Astrocyte (in vitro differentiated cells and primary cell): ENCODE results near the gene STRN4. TPM values are rescaled to one million over a fixed set of nuclear protein-coding genes. Genes with fewer than 3 reads are reported as not detected.

Experiments used
- DNase-seq: peaks from one replicate; pipeline ENCODE4 v3.0.0-alpha.2; 2010; ENCODE audit warnings: low read depth
- FAIRE-seq: peaks from 2 replicates; lab custom pipeline; 2011; peaks lifted over from hg19 to GRCh38; lab: Jason Lieb, UNC
- H2AFZ ChIP-seq: 2 replicates; pipeline ENCODE4 v1.6.0; 2012; ENCODE audit warnings: low read depth, low read length, inconsistent platforms
- H3K27ac ChIP-seq: 2 replicates; pipeline ENCODE4 v1.5.1; 2011; ENCODE audit warnings: low read depth, low read length, inconsistent platforms
- H3K27me3 ChIP-seq: 2 replicates; pipeline ENCODE4 v1.6.0; 2011; ENCODE audit warnings: low read length, inconsistent platforms; ENCODE audit not compliant: insufficient read depth
- H3K36me3 ChIP-seq: 2 replicates; pipeline ENCODE4 v1.5.1; 2011; ENCODE audit warnings: low read length, inconsistent platforms; ENCODE audit not compliant: insufficient read depth
- H3K4me1 ChIP-seq: 2 replicates; pipeline ENCODE4 v1.5.1; 2011; ENCODE audit warnings: low read length, inconsistent platforms; ENCODE audit not compliant: insufficient read depth
- H3K4me2 ChIP-seq: 2 replicates; pipeline ENCODE4 v1.6.0; 2012; ENCODE audit warnings: low read length, inconsistent platforms
- H3K4me3 ChIP-seq: 2 replicates; pipeline ENCODE4 v1.5.1; 2011; ENCODE audit warnings: low read depth, mild to moderate bottlenecking, low read length, inconsistent platforms; ENCODE audit not compliant: insufficient read depth
- H3K79me2 ChIP-seq: 2 replicates; pipeline ENCODE4 v1.6.0; 2012; ENCODE audit warnings: mild to moderate bottlenecking, low read length, inconsistent platforms; ENCODE audit not compliant: insufficient read depth
- H3K9ac ChIP-seq: 2 replicates; pipeline ENCODE4 v1.6.0; 2012; ENCODE audit warnings: mild to moderate bottlenecking, low read length, inconsistent platforms
- H3K9me3 ChIP-seq: 2 replicates; pipeline ENCODE4 v1.5.1; 2012; ENCODE audit warnings: low read depth, mild to moderate bottlenecking, low read length, inconsistent platforms; ENCODE audit not compliant: insufficient read depth
- H4K20me1 ChIP-seq: 2 replicates; pipeline ENCODE4 v1.6.0; 2012; ENCODE audit warnings: low read length, inconsistent platforms; ENCODE audit not compliant: insufficient read depth
- H3K27ac Mint-ChIP-seq: one replicate; pipeline ENCODE4 v1.8.0; 2021; ENCODE audit warnings: mild to moderate bottlenecking, mixed read lengths; ENCODE audit not compliant: unreplicated experiment
- H3K27me3 Mint-ChIP-seq: one replicate; pipeline ENCODE4 v1.8.0; 2021; ENCODE audit warnings: low read depth, mixed read lengths; ENCODE audit not compliant: unreplicated experiment
- H3K36me3 Mint-ChIP-seq: one replicate; pipeline ENCODE4 v1.8.0; 2021; ENCODE audit warnings: low read depth, mixed read lengths; ENCODE audit not compliant: unreplicated experiment
- H3K4me1 Mint-ChIP-seq: one replicate; pipeline ENCODE4 v1.8.0; 2021; ENCODE audit warnings: low read depth, mixed read lengths; ENCODE audit not compliant: unreplicated experiment
- H3K4me3 Mint-ChIP-seq: one replicate; pipeline ENCODE4 v1.8.0; 2021; ENCODE audit warnings: mild to moderate bottlenecking, moderate library complexity, mixed read lengths; ENCODE audit not compliant: unreplicated experiment
- H3K9me3 Mint-ChIP-seq: one replicate; pipeline ENCODE4 v1.8.0; 2021; ENCODE audit warnings: mild to moderate bottlenecking, mixed read lengths; ENCODE audit not compliant: unreplicated experiment
- EZH2 ChIP-seq: IDR thresholded peaks from 2 replicates; pipeline ENCODE4 v1.6.1; 2012; ENCODE audit warnings: mild to moderate bottlenecking, low read length, inconsistent platforms; ENCODE audit not compliant: insufficient read depth
- total RNA-seq: library from RNA; stranded (reverse); gene quantifications from 2 replicates; pipeline ENCODE4 v1.2.1, GENCODE V29; 2021
- TF ChIP-seq, protein P1 (sequence below): IDR thresholded peaks from 2 replicates; pipeline ENCODE4 v1.5.1; 2011; ENCODE audit warnings: low read depth, mild to moderate bottlenecking, inconsistent platforms, low read length, moderate library complexity; ENCODE audit not compliant: insufficient read depth

STRN4 gene
- total RNA-seq, 1 donor from 2014 or later: 80.8 TPM

DNA sequence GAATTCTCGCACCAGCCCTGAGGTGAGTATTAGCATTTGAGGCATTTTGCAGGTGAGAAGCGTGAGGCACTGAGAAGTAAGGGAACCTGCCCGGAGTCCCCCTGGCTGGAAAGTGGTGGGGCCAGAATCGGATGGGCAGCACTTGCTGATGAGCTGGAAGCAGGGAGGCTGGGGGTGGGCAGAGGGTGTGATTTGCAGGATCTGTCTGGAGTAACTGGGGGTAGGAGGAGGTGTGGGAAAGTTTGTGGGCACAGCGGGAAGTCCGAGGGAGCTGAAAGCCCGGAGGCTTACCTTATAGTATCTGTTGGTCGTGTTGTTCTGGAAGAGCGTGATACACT is 49.4 kb downstream of the STRN4 start:
- Mint-ChIP-seq H3K36me3 (peaks cover 44% of the 10 kb centered on the region), H3K4me1 (no peaks in the 10 kb centered on the region), H3K27ac (no peak overlapping the region), H3K9me3 (no peaks in the 10 kb centered on the region), H3K27me3 (no peaks in the 10 kb centered on the region), H3K4me3 (no peak overlapping the region)
- no peaks in the 10 kb centered on the region for H3K79me2 ChIP-seq
- FAIRE-seq (no peak), DNase-seq (no peak)
- H3K4me1 ChIP-seq: peaks cover 6% of the 10 kb centered on the region
- no peak overlapping the region for H3K9ac ChIP-seq
- no peak overlapping the region for H3K27ac ChIP-seq
- no peaks in the 10 kb centered on the region for H3K9me3 ChIP-seq
- H4K20me1 ChIP-seq: peaks cover 36% of the 10 kb centered on the region
- peaks cover 44% of the 10 kb centered on the region for H3K36me3 ChIP-seq
- H3K4me3 ChIP-seq: no peak overlapping the region
- no peak overlapping the region for H2AFZ ChIP-seq
- TF ChIP-seq, protein P1, sequence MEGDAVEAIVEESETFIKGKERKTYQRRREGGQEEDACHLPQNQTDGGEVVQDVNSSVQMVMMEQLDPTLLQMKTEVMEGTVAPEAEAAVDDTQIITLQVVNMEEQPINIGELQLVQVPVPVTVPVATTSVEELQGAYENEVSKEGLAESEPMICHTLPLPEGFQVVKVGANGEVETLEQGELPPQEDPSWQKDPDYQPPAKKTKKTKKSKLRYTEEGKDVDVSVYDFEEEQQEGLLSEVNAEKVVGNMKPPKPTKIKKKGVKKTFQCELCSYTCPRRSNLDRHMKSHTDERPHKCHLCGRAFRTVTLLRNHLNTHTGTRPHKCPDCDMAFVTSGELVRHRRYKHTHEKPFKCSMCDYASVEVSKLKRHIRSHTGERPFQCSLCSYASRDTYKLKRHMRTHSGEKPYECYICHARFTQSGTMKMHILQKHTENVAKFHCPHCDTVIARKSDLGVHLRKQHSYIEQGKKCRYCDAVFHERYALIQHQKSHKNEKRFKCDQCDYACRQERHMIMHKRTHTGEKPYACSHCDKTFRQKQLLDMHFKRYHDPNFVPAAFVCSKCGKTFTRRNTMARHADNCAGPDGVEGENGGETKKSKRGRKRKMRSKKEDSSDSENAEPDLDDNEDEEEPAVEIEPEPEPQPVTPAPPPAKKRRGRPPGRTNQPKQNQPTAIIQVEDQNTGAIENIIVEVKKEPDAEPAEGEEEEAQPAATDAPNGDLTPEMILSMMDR: no peak
- no peak for TF ChIP-seq EZH2
- no peaks in the 10 kb centered on the region for H3K27me3 ChIP-seq
- no peak overlapping the region for H3K4me2 ChIP-seq

GRCh38 chr19:46696052-46696451 is 50.2 kb downstream of the STRN4 start:
- Mint-ChIP-seq H3K36me3 (peaks cover 46% of the 10 kb centered on the region), H3K27ac (no peak overlapping the region), H3K9me3 (no peaks in the 10 kb centered on the region), H3K4me1 (no peaks in the 10 kb centered on the region), H3K4me3 (peak overlapping the region; percentile 20), H3K27me3 (no peaks in the 10 kb centered on the region)
- no peak overlapping the region for H3K4me2 ChIP-seq
- TF ChIP-seq EZH2: no peak
- TF ChIP-seq, protein P1: no peak
- H3K27me3 ChIP-seq: no peaks in the 10 kb centered on the region
- H4K20me1 ChIP-seq: peaks cover 40% of the 10 kb centered on the region
- FAIRE-seq (no peak), DNase-seq (no peak)
- no peak overlapping the region for H3K27ac ChIP-seq
- H2AFZ ChIP-seq: no peak overlapping the region
- H3K79me2 ChIP-seq: no peaks in the 10 kb centered on the region
- H3K9ac ChIP-seq: no peak overlapping the region
- H3K9me3 ChIP-seq: no peaks in the 10 kb centered on the region
- peaks cover 52% of the 10 kb centered on the region for H3K36me3 ChIP-seq
- no peak overlapping the region for H3K4me3 ChIP-seq
- H3K4me1 ChIP-seq: peaks cover 6% of the 10 kb centered on the region

DNA sequence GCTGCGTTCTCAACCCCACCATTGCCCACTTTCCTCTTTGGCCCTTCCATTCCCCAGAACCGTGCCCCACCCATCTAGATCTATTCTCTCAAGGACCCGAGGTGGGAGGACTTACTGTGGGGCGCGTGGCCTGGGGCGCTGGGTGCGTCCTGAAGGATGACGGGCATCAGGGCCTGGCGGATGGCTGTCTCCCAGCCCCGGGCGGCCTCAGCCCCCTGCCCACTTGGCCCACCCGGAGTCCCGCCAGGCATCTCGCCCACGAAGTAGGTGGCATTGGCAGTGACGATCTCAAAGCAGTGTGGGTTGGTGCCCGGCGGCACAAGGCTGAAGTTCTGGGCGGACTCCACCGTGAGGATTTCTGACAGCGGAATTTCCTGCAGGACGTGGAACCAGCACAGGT is 52.5 kb downstream of the STRN4 start:
- H3K4me3 Mint-ChIP-seq: no peak overlapping the region
- H3K9me3 Mint-ChIP-seq: no peaks in the 10 kb centered on the region
- FAIRE-seq: no peak
- no peak overlapping the region for H3K27ac ChIP-seq
- H3K4me2 ChIP-seq: no peak overlapping the region
- no peaks in the 10 kb centered on the region for H3K27me3 ChIP-seq
- peaks cover 45% of the 10 kb centered on the region for H3K36me3 Mint-ChIP-seq
- peaks cover 6% of the 10 kb centered on the region for H3K4me1 ChIP-seq
- no peak overlapping the region for H3K4me3 ChIP-seq
- DNase-seq: no peak
- H3K27me3 Mint-ChIP-seq: no peaks in the 10 kb centered on the region
- H3K9me3 ChIP-seq: no peaks in the 10 kb centered on the region
- no peak overlapping the region for H2AFZ ChIP-seq
- H3K4me1 Mint-ChIP-seq: no peaks in the 10 kb centered on the region
- H3K9ac ChIP-seq: no peak overlapping the region
- H3K27ac Mint-ChIP-seq: no peak overlapping the region
- no peaks in the 10 kb centered on the region for H3K79me2 ChIP-seq
- peaks cover 32% of the 10 kb centered on the region for H4K20me1 ChIP-seq
- H3K36me3 ChIP-seq: peaks cover 43% of the 10 kb centered on the region
- TF ChIP-seq, protein P1: no peak
- no peak for TF ChIP-seq EZH2
